OCI-LY3 (cell line): ENCODE measurements around the gene PTPRC.

Source experiments
- EZH2phosphoT487 ChIP-seq: fragments of 200-600 bp; shearing (Covaris generic); IDR thresholded peaks from 2 replicates; pipeline ENCODE4 v1.6.1; 2018; ENCODE audit warnings: antibody characterized with exemption, mixed run types, low read depth
- TF ChIP-seq, protein P1 (sequence below): fragments of 200-600, 300-600 bp; sonication (generic); IDR thresholded peaks from 2 replicates; pipeline ENCODE4 v1.5.1; 2014; ENCODE audit warnings: antibody characterized with exemption, low read length, low read depth

DNA sequence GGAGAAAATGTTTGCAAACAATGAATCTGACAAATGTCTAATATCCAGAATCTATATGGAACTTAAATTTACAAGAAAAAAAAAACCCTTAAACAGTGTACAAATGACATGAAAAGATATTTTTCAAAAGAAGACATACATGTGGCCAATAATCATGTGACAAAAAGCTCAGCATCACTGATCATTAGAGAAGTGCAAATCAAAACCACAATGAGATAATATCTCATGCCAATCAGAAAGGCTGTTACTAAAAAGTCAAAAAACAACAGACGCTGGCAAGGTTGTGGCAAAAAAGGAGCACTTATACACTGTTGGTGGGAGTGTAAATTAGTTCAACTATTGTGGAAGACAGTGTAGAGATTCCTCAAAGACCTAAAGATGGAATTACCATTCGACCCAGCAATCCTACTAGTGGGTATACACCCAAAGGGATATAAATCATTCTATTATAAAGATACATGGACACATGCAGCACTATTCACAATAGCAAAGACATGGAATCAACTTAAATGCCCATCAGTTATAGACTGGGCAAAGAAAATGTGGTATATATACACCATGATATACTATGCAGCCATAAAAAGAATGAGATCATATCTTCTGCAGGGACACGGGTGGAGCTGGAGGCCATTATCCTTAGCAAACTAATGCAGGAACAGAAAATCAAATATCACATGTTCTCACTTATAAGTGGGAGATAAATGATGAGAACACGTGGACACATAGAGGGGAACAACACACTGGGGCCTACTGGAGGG, 123.2 kb downstream of the PTPRC start:
- TF ChIP-seq, protein P1, sequence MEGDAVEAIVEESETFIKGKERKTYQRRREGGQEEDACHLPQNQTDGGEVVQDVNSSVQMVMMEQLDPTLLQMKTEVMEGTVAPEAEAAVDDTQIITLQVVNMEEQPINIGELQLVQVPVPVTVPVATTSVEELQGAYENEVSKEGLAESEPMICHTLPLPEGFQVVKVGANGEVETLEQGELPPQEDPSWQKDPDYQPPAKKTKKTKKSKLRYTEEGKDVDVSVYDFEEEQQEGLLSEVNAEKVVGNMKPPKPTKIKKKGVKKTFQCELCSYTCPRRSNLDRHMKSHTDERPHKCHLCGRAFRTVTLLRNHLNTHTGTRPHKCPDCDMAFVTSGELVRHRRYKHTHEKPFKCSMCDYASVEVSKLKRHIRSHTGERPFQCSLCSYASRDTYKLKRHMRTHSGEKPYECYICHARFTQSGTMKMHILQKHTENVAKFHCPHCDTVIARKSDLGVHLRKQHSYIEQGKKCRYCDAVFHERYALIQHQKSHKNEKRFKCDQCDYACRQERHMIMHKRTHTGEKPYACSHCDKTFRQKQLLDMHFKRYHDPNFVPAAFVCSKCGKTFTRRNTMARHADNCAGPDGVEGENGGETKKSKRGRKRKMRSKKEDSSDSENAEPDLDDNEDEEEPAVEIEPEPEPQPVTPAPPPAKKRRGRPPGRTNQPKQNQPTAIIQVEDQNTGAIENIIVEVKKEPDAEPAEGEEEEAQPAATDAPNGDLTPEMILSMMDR: no peak
- no peak for TF ChIP-seq EZH2phosphoT487
